ENCODE data around the gene TUT4.

GRCh38 chr1:52567943-52568342, 15.1 kb upstream of the TUT4 start:
- TF ChIP-seq CTCF (IDR thresholded peaks at IDR 0.05; ENCODE audit: poor library complexity, severe bottlenecking) (no peak), EZH2 (IDR thresholded peaks at IDR 0.05; ENCODE audit: borderline replicate concordance, insufficient read depth, low read length, poor library complexity, severe bottlenecking) (no peak)
